ENCODE measurements around the gene NDUFS4.

- no peak for TF ChIP-seq ELF1 (tag; IDR thresholded peaks at IDR 0.05)
- no peak for TF ChIP-seq GATA2 (CRISPR knock-in tag; IDR thresholded peaks at IDR 0.05)
- no peak for TF ChIP-seq U2AF2 (optimal IDR thresholded peaks at IDR 0.05; ENCODE audit: low read depth, low read length)
- TF ChIP-seq, protein P1, sequence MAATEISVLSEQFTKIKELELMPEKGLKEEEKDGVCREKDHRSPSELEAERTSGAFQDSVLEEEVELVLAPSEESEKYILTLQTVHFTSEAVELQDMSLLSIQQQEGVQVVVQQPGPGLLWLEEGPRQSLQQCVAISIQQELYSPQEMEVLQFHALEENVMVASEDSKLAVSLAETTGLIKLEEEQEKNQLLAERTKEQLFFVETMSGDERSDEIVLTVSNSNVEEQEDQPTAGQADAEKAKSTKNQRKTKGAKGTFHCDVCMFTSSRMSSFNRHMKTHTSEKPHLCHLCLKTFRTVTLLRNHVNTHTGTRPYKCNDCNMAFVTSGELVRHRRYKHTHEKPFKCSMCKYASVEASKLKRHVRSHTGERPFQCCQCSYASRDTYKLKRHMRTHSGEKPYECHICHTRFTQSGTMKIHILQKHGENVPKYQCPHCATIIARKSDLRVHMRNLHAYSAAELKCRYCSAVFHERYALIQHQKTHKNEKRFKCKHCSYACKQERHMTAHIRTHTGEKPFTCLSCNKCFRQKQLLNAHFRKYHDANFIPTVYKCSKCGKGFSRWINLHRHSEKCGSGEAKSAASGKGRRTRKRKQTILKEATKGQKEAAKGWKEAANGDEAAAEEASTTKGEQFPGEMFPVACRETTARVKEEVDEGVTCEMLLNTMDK (IDR thresholded peaks at IDR 0.05; ENCODE audit: borderline replicate concordance, insufficient read depth, low read depth, low read length, poor library complexity, severe bottlenecking): no peak
- no peak for TF ChIP-seq MECOM (CRISPR knock-in tag; IDR thresholded peaks at IDR 0.05)
- TF ChIP-seq TBL1XR1 (IDR thresholded peaks at IDR 0.05; ENCODE audit: low read length in 2 of 2): no peak
- no peak for TF ChIP-seq TOE1 (IDR thresholded peaks at IDR 0.05; ENCODE audit: borderline replicate concordance)
- no peak for TF ChIP-seq TOE1 (CRISPR knock-in tag; IDR thresholded peaks at IDR 0.05; ENCODE audit: borderline replicate concordance, low read depth)
- TF ChIP-seq, protein P2, sequence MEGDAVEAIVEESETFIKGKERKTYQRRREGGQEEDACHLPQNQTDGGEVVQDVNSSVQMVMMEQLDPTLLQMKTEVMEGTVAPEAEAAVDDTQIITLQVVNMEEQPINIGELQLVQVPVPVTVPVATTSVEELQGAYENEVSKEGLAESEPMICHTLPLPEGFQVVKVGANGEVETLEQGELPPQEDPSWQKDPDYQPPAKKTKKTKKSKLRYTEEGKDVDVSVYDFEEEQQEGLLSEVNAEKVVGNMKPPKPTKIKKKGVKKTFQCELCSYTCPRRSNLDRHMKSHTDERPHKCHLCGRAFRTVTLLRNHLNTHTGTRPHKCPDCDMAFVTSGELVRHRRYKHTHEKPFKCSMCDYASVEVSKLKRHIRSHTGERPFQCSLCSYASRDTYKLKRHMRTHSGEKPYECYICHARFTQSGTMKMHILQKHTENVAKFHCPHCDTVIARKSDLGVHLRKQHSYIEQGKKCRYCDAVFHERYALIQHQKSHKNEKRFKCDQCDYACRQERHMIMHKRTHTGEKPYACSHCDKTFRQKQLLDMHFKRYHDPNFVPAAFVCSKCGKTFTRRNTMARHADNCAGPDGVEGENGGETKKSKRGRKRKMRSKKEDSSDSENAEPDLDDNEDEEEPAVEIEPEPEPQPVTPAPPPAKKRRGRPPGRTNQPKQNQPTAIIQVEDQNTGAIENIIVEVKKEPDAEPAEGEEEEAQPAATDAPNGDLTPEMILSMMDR (IDR thresholded peaks at IDR 0.05 in 2 of 3, conservative IDR thresholded peaks at IDR 0.05 in 1 of 3; ENCODE audit: insufficient read depth in 2 of 3, low read depth in 1 of 3, low read length in 3 of 3): no peak
- TF ChIP-seq DLX4 (CRISPR knock-in tag; IDR thresholded peaks at IDR 0.05): no peak
Observed at GRCh38 chr5:53712327-53712726, 151.9 kb downstream of the NDUFS4 start.
